ENCODE measurements around the gene ZDHHC9. TPM values are rescaled to one million over a fixed set of nuclear protein-coding genes. Genes with fewer than 3 reads are reported as not detected.

ZDHHC9 gene
- total RNA-seq, 1 donor from 2014 or later = 22.1 TPM

GRCh38 chrX:129818123-129818522, 25.6 kb downstream of the ZDHHC9 start:
- DNase-seq = no peak

- no peak for DNase-seq
Measured at GRCh38 chrX:129813662-129814368, 29.9 kb downstream of the ZDHHC9 start.

GRCh38 chrX:129808829-129809796, 34.6 kb downstream of the ZDHHC9 start:
- no peak for DNase-seq

- DNase-seq = no peak
Measured at GRCh38 chrX:129808158-129808828, 35.4 kb downstream of the ZDHHC9 start.

GRCh38 chrX:129804806-129805205, 38.9 kb downstream of the ZDHHC9 start:
- no peak for DNase-seq

GRCh38 chrX:129802863-129803262, 40.8 kb downstream of the ZDHHC9 start:
- no peak for DNase-seq

- DNase-seq = no peak
Measured at GRCh38 chrX:129800186-129800585, 43.5 kb downstream of the ZDHHC9 start.

GRCh38 chrX:129798888-129799287, 44.8 kb downstream of the ZDHHC9 start:
- DNase-seq = peak; percentile 36

- DNase-seq = no peak
Measured at GRCh38 chrX:129798456-129798855, 45.2 kb downstream of the ZDHHC9 start.

GRCh38 chrX:129797251-129797906, 46.3 kb downstream of the ZDHHC9 start:
- no peak for DNase-seq

- no peak for DNase-seq
Measured at GRCh38 chrX:129795584-129795983, 48.1 kb downstream of the ZDHHC9 start.

- DNase-seq = no peak
Measured at GRCh38 chrX:129793604-129794191, 50.0 kb downstream of the ZDHHC9 start.

- DNase-seq = no peak
Measured at GRCh38 chrX:129792586-129793291, 50.9 kb downstream of the ZDHHC9 start.

GRCh38 chrX:129791961-129792570, 51.6 kb downstream of the ZDHHC9 start:
- DNase-seq = no peak

- no peak for DNase-seq
Measured at GRCh38 chrX:129791336-129791735, 52.4 kb downstream of the ZDHHC9 start.

GRCh38 chrX:129790808-129791207, 52.9 kb downstream of the ZDHHC9 start:
- no peak for DNase-seq

GRCh38 chrX:129790146-129790545, 53.5 kb downstream of the ZDHHC9 start:
- no peak for DNase-seq

- DNase-seq = no peak
Measured at GRCh38 chrX:129788527-129788926, 55.2 kb downstream of the ZDHHC9 start.

- DNase-seq = no peak
Measured at GRCh38 chrX:129787336-129788055, 56.2 kb downstream of the ZDHHC9 start.

- DNase-seq = no peak
Measured at GRCh38 chrX:129786210-129786651, 57.5 kb downstream of the ZDHHC9 start.
